ENCODE results near the gene NTM. TPM values are rescaled to one million over a fixed set of nuclear protein-coding genes. Genes with fewer than 3 reads are reported as not detected.

Gene NTM
- total RNA-seq, 4 donors from 2014 or later = 0.40 to 3.1 (median 2.1) TPM; not detected in 1

GRCh38 chr11:131841925-131842635 lies 471.7 kb downstream of the NTM start:
- Histone ChIP-seq H3K36me3 (no peaks in the 10 kb centered on the region), H3K27me3 (no peaks in the 10 kb centered on the region), H3K9me3 (no peaks in the 10 kb centered on the region), H3K27ac (no peak overlapping the region), H3K4me3 (no peak overlapping the region), H3K4me1 (no peaks in the 10 kb centered on the region)
- intact Hi-C loops (cut with DNase I; ENCODE audit: low total_unique reads) = no loop called here
- TF ChIP-seq POLR2A (IDR thresholded peaks at IDR 0.05) (no peak), POLR2AphosphoS5 (IDR thresholded peaks at IDR 0.05) (no peak), CTCF (IDR thresholded peaks at IDR 0.05) (no peak), EP300 (IDR thresholded peaks at IDR 0.05; ENCODE audit: low read depth) (no peak)
- in situ Hi-C loops (cut with MboI; ENCODE audit: low pct_ligation_motif_present in 1 of 4, low pct_unique_long_range_greater_than_20kb in 1 of 4, low sequenced_read_pairs in 3 of 4) = no loop called here
- 73 to 81% methylated on average over 5 to 11 of the region's 11 CpGs for WGBS, 2 donors (ENCODE audit: low coverage in 1 of 2)
- no peak for DNase-seq

DNA sequence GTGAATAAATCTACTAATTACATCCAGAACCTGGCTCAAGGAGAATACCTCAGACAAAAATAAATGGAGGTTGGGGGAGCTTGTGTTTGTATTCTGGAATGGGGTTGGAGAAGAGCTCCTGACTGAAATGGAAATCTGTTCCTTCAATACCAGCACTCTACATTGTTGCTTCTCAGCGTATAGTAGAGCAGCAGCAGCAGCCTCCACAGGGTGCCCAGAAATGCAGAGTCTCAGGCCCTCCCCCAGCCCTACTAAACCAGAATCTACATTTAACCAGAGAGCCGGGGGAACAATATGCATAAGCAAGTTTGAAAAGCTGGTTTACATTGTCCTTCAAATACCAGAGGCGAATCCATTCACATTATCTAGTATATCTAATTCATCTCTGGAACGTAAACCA lies 474.8 kb downstream of the NTM start:
- no peak for TF ChIP-seq POLR2AphosphoS5 (IDR thresholded peaks at IDR 0.05)
- WGBS, 2 donors (ENCODE audit: low coverage in 1 of 2) = 65 to 70% methylated on average over 3 to 4 of the region's 4 CpGs
- no peak overlapping the region for H3K27ac ChIP-seq
- no peak for DNase-seq
- intact Hi-C loops (cut with DNase I; ENCODE audit: low total_unique reads) (no loop called here), in situ Hi-C loops (cut with MboI; ENCODE audit: low pct_ligation_motif_present in 1 of 4, low pct_unique_long_range_greater_than_20kb in 1 of 4, low sequenced_read_pairs in 3 of 4) (no loop called here)
- no peaks in the 10 kb centered on the region for H3K9me3 ChIP-seq
- H3K4me1 ChIP-seq = no peaks in the 10 kb centered on the region
- no peak overlapping the region for H3K4me3 ChIP-seq
- H3K27me3 ChIP-seq = no peaks in the 10 kb centered on the region
- no peaks in the 10 kb centered on the region for H3K36me3 ChIP-seq

GRCh38 chr11:131849485-131849884 lies 479.1 kb downstream of the NTM start:
- intact Hi-C loops (cut with DNase I; ENCODE audit: low total_unique reads) (no loop called here), in situ Hi-C loops (cut with MboI; ENCODE audit: low pct_ligation_motif_present in 1 of 4, low pct_unique_long_range_greater_than_20kb in 1 of 4, low sequenced_read_pairs in 3 of 4) (no loop called here)
- Histone ChIP-seq H3K27me3 (no peaks in the 10 kb centered on the region), H3K4me1 (no peaks in the 10 kb centered on the region), H3K4me3 (no peak overlapping the region), H3K27ac (no peak overlapping the region), H3K36me3 (no peaks in the 10 kb centered on the region), H3K9me3 (no peaks in the 10 kb centered on the region)
- no peak for DNase-seq
- no peak for TF ChIP-seq POLR2AphosphoS5 (IDR thresholded peaks at IDR 0.05)
- 69 to 70% methylated on average over 2 to 6 of the region's 6 CpGs for WGBS, 2 donors (ENCODE audit: low coverage in 1 of 2)

DNA sequence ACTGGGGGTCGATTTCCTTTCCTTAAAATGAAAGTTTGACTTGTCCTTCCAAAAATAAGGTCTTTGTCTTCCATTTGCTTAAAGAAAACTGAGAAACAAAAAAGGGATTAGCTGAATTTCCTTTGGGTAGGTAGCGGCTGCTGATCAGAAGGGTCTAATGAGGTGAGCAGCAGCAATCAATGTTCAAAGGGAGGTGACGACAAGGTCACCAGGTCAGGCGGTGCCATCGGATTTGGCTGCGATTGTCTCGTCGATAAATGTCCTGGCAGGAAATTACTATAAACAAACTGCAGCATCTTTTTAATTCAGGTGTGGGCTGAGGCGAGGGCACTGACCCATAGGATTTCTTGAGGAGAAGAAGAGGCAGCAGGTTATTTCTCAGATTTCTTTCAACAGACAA lies 480.1 kb downstream of the NTM start:
- no peaks in the 10 kb centered on the region for H3K9me3 ChIP-seq
- no peak for DNase-seq
- WGBS, 2 donors (ENCODE audit: low coverage in 1 of 2) = 55 to 73% methylated on average over 8 to 9 of the region's 9 CpGs
- H3K27me3 ChIP-seq = no peaks in the 10 kb centered on the region
- no peaks in the 10 kb centered on the region for H3K4me1 ChIP-seq
- TF ChIP-seq EP300 (IDR thresholded peaks at IDR 0.05; ENCODE audit: low read depth) (no peak), CTCF (IDR thresholded peaks at IDR 0.05) (no peak), POLR2A (IDR thresholded peaks at IDR 0.05) (no peak), POLR2AphosphoS5 (IDR thresholded peaks at IDR 0.05) (no peak)
- in situ Hi-C loops (cut with MboI; ENCODE audit: low pct_ligation_motif_present in 1 of 4, low pct_unique_long_range_greater_than_20kb in 1 of 4, low sequenced_read_pairs in 3 of 4) = loop anchor here in 1 of 4 donors (25.0 kb wide), 1 partner anchor 287 kb away; no protein-coding TSS in a partner anchor
- no peak overlapping the region for H3K27ac ChIP-seq
- intact Hi-C loops (cut with DNase I; ENCODE audit: low total_unique reads) = no loop called here
- H3K36me3 ChIP-seq = no peaks in the 10 kb centered on the region
- H3K4me3 ChIP-seq = no peak overlapping the region

DNA sequence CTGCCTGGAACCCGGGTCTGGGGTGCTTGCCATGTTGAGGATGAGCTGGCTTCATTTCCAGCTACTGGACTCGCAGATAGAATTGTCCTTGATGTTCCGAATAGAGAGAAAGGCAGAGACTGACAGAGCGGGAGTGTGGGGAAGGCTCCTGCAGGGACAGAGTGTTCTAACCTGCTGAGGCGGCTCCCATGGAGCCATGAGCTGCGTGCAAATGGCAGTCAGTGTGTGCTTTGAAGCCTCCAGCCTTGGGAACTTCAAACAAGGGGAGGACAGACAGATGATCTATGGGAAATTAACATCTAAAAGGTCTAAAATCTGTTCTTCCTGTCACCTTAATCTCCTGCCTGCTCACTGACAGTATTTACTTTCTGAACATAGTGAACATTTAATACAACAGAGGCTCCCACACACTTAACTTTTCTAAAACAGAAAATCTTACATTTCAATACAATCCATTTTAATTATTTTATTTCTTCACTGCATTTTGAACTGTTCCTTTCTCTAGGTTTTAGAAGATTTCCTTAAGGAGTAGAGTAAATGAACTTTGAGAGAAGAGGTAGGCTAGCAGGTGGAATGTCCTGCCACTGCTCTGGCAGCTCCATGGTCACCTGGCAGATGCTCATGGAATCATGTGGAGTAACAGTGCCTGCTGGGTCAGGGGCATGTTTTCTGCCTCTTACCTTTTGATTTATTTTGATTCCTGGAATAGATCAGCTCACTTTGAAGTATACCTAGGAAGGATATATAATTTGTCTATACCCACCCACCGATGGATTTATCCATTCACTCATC lies 481.7 kb downstream of the NTM start:
- Histone ChIP-seq H3K4me1 (no peaks in the 10 kb centered on the region), H3K27ac (no peak overlapping the region), H3K27me3 (no peaks in the 10 kb centered on the region), H3K9me3 (no peaks in the 10 kb centered on the region), H3K4me3 (no peak overlapping the region), H3K36me3 (no peaks in the 10 kb centered on the region)
- WGBS, 2 donors (ENCODE audit: low coverage in 1 of 2) = 50 to 61% methylated on average over 4 to 7 of the region's 7 CpGs
- intact Hi-C loops (cut with DNase I; ENCODE audit: low total_unique reads) = no loop called here
- in situ Hi-C loops (cut with MboI; ENCODE audit: low pct_ligation_motif_present in 1 of 4, low pct_unique_long_range_greater_than_20kb in 1 of 4, low sequenced_read_pairs in 3 of 4) = loop anchor here in 1 of 4 donors (25.0 kb wide), 1 partner anchor 285 kb away; no protein-coding TSS in a partner anchor
- DNase-seq = no peak
- TF ChIP-seq EP300 (IDR thresholded peaks at IDR 0.05; ENCODE audit: low read depth) (no peak), POLR2A (IDR thresholded peaks at IDR 0.05) (no peak), CTCF (IDR thresholded peaks at IDR 0.05) (no peak), POLR2AphosphoS5 (IDR thresholded peaks at IDR 0.05) (no peak)

Measured in transverse colon (tissue), 4 donors.